Inferior parietal cortex (tissue), 1 donor: ENCODE results near the gene SCAF1.

ENCODE experiments used
- DNase-seq: peaks from one replicate; pipeline ENCODE4 v3.0.0-alpha.2; 2016; ENCODE audit errors: extremely low spot score

The SCAF1 gene, protein sequence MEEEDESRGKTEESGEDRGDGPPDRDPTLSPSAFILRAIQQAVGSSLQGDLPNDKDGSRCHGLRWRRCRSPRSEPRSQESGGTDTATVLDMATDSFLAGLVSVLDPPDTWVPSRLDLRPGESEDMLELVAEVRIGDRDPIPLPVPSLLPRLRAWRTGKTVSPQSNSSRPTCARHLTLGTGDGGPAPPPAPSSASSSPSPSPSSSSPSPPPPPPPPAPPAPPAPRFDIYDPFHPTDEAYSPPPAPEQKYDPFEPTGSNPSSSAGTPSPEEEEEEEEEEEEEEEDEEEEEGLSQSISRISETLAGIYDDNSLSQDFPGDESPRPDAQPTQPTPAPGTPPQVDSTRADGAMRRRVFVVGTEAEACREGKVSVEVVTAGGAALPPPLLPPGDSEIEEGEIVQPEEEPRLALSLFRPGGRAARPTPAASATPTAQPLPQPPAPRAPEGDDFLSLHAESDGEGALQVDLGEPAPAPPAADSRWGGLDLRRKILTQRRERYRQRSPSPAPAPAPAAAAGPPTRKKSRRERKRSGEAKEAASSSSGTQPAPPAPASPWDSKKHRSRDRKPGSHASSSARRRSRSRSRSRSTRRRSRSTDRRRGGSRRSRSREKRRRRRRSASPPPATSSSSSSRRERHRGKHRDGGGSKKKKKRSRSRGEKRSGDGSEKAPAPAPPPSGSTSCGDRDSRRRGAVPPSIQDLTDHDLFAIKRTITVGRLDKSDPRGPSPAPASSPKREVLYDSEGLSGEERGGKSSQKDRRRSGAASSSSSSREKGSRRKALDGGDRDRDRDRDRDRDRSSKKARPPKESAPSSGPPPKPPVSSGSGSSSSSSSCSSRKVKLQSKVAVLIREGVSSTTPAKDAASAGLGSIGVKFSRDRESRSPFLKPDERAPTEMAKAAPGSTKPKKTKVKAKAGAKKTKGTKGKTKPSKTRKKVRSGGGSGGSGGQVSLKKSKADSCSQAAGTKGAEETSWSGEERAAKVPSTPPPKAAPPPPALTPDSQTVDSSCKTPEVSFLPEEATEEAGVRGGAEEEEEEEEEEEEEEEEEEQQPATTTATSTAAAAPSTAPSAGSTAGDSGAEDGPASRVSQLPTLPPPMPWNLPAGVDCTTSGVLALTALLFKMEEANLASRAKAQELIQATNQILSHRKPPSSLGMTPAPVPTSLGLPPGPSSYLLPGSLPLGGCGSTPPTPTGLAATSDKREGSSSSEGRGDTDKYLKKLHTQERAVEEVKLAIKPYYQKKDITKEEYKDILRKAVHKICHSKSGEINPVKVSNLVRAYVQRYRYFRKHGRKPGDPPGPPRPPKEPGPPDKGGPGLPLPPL

GRCh38 chr19:49641688-49642491, at the start of gene SCAF1:
Gene SCAF1, plus strand, starts transcription at chr19:49642209. Its CDS starts 2,818 bp downstream, at chr19:49645027.
- peak; percentile 98 for DNase-seq

GRCh38 chr19:49592486-49593232, 49.4 kb upstream of the SCAF1 start:
- DNase-seq: no peak

GRCh38 chr19:49593233-49594113, 48.5 kb upstream of the SCAF1 start:
- DNase-seq: peak; percentile 89

GRCh38 chr19:49594157-49594992, 47.6 kb upstream of the SCAF1 start:
- no peak for DNase-seq

- no peak for DNase-seq
These were observed 46.8 kb upstream of the SCAF1 start for GRCh38 chr19:49594993-49595818.

DNA sequence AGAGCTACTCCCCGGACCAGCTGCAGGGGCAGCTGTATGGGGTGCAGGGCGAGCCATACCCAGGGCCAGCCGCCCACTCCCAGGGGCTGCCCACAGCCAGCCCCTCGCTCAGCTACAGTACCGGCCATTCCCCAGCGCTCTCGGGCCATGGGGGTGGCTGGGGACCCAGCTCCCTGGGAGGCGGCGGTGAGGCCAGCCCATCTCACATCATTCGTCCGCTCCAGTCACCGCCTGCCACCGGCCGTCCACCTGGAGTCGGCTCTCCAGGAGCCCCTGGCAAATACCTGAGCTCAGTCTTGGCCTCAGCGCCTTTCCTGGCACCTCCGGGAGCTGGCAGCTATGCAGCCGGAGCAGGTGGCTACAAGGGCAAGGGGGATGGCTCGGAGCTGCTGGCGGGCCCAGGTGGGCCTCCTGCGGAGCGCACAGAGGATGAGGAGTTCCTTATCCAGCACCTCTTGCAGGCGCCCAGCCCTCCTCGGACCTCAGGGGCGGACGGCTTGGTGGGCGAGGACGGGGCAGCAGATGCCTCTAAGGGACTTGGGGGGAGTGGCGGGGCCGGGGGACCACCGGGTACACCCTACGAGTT, 46.1 kb upstream of the SCAF1 start:
- DNase-seq: no peak

- no peak for DNase-seq
These were observed 45.6 kb upstream of the SCAF1 start for GRCh38 chr19:49596407-49596806.

DNA sequence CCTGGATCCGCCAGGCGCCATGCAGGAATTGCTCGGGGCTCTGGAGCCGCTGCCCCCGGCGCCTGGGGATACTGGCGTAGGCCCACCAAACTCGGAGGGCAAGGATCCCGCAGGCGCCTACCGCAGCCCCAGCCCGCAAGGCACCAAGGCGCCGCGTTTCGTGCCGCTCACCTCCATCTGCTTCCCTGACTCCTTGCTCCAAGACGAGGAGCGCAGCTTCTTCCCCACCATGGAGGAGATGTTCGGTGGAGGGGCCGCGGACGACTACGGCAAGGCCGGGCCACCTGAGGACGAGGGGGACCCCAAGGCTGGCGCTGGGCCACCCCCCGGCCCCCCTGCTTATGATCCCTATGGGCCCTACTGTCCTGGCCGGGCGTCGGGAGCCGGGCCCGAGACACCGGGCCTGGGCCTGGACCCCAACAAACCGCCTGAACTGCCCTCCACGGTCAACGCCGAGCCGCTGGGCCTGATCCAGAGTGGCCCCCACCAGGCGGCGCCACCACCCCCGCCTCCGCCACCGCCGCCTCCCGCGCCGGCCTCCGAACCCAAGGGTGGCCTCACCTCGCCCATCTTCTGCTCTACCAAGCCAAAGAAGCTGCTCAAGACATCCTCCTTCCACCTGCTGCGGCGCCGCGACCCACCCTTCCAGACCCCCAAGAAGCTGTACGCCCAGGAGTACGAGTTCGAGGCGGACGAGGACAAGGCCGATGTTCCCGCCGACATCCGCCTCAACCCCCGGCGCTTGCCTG, 44.9 kb upstream of the SCAF1 start:
- DNase-seq: no peak

DNA sequence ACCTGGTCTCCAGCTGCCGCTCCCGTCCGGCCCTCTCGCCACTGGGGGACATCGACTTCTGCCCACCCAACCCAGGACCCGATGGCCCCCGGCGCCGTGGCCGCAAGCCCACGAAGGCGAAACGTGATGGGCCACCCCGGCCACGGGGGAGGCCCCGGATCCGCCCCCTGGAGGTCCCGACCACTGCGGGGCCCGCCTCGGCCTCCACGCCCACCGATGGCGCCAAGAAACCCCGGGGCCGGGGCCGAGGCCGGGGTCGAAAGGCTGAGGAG, 44.4 kb upstream of the SCAF1 start:
- DNase-seq: no peak

- no peak for DNase-seq
These were observed 42.4 kb upstream of the SCAF1 start for GRCh38 chr19:49599378-49600295.

DNA sequence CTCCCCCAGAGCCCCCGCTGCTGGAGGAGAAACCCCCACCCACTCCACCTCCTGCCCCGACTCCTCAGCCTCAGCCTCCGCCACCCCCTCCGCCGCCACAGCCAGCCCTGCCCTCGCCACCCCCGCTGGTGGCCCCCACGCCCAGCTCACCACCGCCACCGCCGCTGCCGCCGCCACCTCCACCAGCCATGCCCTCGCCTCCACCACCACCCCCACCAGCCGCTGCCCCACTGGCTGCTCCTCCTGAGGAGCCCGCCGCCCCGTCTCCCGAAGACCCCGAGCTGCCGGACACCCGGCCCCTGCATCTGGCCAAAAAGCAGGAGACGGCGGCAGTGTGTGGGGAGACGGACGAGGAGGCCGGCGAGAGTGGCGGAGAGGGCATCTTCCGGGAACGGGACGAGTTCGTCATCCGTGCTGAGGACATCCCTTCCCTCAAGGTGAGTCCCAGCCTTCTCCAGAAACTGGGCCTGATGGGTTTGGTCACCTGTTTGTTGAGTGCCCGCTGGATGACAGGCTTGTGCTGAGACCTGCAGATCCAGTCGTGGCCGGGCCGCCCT, 40.4 kb upstream of the SCAF1 start:
- no peak for DNase-seq

DNA sequence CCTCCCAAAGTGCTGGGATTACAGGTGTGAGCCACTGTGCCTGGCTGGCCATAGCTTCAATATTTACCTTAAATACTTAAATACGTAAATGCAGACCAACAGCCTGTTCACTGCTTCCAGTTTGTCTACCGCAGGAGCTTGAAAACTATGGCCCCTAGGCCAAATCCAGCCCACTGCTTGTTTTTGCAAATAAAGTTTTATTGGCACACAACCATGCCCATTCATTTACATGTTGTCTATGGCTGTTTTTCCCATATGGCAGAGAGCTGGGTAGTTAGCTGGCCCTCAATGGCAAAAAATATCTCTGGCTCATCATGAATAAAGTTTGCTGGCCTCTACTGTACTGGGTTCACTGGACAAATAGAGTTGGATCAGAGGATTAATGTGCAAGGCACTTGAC, 39.2 kb upstream of the SCAF1 start:
- DNase-seq: no peak

DNA sequence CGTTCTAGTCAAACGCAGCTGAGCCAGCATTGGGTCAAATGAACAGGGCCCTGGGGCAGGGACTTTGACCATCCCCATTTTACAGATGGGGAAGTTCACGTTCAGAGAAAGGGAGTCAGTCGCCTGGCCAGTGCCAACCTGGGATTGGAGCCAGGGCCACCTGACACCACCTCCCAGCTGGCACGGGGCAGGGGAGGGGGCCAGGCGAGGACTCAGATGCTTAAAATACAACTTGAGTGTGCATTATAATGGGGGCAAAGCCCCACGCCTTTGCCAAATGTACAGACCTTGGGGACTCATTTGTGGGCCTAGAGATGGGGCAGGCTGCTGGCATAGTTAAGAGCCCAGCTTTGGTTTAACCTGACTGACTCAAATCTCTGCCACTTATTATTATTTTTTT, 36.4 kb upstream of the SCAF1 start:
- DNase-seq: no peak

- DNase-seq: no peak
These were observed 32.4 kb upstream of the SCAF1 start for GRCh38 chr19:49609499-49610092.

GRCh38 chr19:49613374-49613773, 28.6 kb upstream of the SCAF1 start:
- DNase-seq: no peak
